ENCODE results near the gene NDE1.

GRCh38 chr16:15723808-15724207 is 73.8 kb downstream of the NDE1 start:
- TF ChIP-seq, protein P1, sequence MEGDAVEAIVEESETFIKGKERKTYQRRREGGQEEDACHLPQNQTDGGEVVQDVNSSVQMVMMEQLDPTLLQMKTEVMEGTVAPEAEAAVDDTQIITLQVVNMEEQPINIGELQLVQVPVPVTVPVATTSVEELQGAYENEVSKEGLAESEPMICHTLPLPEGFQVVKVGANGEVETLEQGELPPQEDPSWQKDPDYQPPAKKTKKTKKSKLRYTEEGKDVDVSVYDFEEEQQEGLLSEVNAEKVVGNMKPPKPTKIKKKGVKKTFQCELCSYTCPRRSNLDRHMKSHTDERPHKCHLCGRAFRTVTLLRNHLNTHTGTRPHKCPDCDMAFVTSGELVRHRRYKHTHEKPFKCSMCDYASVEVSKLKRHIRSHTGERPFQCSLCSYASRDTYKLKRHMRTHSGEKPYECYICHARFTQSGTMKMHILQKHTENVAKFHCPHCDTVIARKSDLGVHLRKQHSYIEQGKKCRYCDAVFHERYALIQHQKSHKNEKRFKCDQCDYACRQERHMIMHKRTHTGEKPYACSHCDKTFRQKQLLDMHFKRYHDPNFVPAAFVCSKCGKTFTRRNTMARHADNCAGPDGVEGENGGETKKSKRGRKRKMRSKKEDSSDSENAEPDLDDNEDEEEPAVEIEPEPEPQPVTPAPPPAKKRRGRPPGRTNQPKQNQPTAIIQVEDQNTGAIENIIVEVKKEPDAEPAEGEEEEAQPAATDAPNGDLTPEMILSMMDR (IDR thresholded peaks at IDR 0.05; ENCODE audit: low read depth, low read length, missing input control) = no peak
- TF ChIP-seq MAX (IDR thresholded peaks at IDR 0.05) = no peak

All from liver (tissue), 2 donors.